HG03432 (cell line): ENCODE measurements around the gene FLAD1.
"Not testable (repeated sequence)": the region's sequence is repeated elsewhere in the genome, so short reads cannot be mapped to it uniquely, and the experiment has no call there.

ENCODE experiments used
- ATAC-seq: cut with Tn5 transposase; IDR thresholded peaks from one replicate; pipeline ENCODE4 v1.9.1; 2021; ENCODE audit warnings: mild to moderate bottlenecking, moderate library complexity; ENCODE audit not compliant: unreplicated experiment

The FLAD1 gene

DNA sequence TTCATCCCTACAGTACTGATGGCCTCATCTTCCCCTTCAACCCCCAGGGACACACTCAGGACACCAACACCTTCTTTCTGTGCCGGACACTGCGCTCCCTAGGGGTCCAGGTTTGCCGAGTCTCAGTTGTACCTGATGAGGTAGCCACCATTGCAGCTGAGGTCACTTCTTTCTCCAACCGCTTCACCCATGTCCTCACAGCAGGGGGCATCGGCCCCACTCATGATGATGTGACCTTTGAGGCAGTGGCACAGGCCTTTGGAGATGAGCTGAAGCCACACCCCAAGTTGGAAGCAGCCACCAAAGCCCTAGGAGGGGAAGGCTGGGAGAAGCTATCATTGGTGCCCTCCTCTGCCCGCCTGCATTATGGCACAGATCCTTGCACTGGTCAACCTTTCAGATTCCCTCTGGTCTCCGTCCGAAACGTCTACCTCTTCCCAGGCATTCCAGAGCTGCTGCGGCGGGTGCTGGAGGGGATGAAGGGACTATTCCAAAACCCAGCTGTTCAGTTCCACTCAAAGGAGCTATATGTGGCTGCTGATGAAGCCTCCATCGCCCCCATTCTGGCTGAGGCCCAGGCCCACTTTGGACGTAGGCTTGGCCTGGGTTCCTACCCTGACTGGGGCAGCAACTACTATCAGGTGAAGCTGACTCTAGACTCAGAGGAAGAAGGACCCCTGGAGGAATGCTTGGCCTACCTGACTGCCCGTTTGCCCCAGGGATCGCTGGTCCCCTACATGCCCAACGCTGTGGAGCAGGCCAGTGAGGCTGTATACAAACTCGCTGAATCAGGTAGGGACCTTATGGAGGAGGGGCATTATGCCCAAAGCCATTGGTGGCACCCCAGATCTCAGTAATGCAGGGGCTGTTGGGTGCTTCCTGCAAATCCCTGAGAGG, 5.2 kb downstream of the FLAD1 start:
- ATAC-seq, result no peak

DNA sequence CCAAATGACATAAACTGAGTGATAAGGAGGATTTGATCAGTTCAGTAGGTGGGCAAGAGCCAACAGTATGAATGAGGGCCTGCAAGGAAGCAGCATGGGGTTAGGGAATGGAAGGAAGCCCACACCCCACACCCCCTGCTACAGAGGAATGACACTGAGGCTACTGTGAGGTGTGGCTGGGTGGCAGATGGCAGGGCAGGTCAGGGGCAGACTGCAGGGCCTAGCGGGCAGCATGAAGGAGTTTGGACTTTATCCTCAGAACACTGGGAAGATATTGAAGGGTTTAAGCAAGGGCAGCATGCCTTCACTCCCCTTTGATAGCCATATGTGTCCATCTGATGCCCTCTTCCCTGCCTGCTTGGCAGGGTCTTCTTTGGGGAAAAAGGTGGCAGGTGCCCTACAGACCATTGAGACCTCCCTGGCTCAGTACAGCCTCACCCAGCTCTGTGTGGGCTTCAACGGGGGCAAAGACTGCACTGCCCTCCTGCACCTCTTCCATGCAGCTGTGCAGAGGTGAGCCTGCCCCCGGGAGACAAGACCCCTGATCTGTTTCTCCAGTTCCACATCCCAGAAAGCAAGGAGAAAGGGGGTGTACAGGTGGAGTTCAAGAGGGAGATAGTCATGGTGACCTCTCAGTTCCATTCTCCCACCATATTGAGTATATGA, 6.2 kb downstream of the FLAD1 start:
- ATAC-seq, result no peak

DNA sequence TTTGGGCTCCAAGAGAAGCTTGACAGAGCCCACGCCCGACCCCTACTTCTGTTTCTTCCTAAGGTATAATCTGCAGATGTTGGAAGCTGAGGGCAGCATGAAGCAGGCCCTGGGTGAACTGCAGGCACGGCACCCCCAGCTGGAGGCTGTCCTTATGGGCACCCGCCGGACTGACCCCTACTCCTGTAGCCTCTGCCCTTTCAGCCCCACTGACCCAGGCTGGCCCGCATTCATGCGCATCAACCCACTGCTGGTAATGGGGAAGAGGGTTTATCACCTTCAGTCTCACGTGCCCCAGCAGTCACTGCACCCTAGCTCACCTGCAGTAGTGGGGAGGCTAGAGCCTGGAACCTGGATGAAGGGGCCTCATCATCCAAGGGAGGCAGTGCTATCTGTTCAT, 7.1 kb downstream of the FLAD1 start:
- ATAC-seq, result no peak

DNA sequence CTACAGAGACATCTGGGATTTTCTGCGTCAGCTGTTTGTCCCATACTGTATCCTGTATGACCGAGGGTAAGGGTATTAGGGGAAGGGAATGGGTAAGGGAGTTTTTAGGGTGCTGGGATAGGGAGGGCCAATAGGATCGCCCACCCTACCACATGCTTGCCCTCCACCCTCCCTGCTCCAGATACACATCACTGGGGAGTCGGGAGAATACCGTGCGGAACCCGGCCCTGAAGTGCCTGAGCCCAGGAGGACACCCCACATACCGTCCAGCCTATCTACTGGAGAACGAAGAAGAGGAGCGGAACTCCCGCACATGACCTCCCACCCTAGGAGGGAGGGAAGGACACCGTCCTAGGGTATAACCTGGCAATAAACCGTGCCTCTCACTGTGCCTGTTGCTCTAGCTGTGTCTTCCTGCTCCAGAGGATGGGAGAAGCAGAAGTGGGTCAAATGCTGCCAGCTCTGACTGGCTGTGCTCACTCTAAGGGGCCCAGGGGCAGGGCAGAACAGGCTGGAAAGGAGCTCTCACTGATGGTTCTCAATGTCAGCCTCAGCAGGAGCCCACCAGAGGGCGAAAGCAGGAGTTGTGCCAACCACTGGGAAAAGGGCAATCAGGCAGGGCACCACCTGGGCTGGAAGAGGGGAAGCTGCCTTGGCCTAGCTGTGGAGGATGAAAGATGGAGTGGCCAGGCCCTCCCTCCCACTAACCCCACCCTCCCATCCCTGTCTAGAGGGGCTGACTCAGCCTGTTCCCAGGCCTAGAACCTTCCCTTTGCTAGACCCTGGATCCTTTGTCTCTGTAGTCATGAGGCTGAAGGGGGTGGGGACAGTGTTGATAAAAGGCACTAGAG, 9.8 kb downstream of the FLAD1 start:
- no peak for ATAC-seq

DNA sequence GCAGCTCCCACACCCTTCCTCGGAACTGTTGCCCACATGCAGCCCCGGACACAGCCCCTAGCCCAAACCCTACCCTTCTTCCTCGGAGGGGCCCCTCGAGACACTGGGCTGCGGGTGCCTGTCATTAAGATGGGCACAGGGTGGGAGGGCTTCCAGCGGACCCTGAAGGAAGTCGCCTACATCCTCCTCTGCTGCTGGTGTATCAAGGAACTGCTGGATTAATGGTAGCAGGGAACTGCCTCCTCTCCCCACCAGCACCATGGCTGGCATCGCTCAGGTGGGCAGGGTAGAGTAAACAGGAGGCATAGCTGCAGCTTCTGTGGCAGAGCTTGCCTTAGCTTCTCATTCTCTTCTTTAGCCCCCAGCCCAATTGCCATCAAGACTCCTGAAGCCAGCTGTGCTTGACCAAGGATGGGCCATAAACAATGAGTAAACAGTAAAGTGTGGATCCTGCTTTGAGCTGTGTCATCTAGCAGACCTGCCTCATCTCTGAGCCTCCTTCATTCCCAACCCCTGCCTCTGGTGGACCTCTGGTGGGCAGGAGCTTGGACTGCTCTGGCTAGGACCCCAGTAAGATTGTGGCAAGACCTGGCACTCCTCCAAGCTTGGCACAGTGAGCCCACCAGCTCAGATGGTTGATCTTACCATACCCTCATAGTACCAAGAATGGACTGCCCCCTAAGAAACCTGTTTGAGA, 10.6 kb downstream of the FLAD1 start, which contains the start of gene LENEP:
Gene LENEP (plus strand): TSS at position 15 of the 697 bp plus-strand sequence. CDS start 22 bp downstream, at position 37.
- ATAC-seq, result no peak

DNA sequence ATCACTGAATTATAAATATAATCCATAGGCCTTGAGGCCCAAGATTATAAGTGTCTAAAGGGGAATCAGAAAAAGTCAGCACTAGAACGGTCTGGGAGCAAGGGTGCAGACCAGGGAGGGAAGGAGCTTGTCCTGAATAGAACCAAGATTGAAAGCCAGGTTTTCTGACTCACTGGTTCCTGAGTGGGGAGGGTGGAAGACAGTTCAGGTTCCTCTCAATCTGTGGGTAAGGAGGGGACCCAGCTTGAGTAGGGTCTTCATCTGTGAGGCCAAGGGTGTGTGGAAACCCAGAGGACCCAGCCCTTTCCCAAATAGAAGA, 11.1 kb downstream of the FLAD1 start:
- no peak for ATAC-seq

DNA sequence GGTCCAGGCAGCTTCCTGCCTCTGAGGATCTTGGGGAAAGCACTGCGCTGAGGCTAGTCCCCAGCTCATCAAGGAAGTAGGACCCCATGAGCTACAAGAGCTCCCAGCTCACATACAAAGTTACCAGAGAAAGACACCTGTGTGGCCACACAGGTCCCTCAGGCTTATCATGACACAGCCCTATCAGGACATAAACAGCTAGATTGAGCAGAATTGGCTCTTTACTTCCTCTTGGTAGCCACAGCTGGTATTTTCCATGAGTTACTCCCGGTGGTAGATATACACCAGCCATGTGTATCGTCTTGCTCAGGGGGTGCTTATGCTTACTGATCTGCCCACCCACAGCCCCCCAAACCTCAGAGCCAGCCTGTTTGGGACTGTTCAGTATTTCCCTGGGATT, 11.4 kb downstream of the FLAD1 start:
- ATAC-seq, result no peak

DNA sequence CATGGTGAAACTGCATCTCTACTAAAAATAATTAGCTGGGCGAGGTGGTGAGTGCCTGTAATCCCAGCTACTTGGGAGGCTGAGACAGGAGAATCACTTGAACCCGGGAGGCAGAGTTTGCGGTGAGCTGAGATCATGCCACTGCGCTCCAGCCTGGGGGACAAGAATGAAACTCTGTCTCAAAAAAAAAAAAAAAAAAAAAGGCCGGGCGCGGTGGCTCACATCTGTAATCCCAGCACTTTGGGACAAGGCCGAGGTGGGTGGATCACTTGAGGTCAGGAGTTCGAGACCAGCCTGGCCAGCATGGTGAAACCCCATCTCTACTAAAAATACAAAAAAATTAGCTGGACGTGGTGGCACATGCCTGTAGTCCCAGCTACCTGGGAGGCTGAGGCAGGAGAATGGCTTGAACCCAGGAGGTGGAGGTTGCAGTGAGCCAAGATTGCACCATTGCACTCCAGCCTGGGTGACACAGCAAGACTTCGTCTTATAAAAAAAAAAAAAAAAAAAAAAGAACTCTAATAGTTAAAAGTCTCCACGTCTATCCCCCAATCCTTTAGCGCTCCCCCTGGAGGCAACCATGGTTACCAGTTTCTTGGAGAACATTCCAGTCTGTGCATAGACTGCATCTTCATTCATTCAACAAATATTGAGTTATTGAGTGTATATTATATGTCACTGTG, 12.3 kb downstream of the FLAD1 start:
- ATAC-seq, result not testable (repeated sequence)

DNA sequence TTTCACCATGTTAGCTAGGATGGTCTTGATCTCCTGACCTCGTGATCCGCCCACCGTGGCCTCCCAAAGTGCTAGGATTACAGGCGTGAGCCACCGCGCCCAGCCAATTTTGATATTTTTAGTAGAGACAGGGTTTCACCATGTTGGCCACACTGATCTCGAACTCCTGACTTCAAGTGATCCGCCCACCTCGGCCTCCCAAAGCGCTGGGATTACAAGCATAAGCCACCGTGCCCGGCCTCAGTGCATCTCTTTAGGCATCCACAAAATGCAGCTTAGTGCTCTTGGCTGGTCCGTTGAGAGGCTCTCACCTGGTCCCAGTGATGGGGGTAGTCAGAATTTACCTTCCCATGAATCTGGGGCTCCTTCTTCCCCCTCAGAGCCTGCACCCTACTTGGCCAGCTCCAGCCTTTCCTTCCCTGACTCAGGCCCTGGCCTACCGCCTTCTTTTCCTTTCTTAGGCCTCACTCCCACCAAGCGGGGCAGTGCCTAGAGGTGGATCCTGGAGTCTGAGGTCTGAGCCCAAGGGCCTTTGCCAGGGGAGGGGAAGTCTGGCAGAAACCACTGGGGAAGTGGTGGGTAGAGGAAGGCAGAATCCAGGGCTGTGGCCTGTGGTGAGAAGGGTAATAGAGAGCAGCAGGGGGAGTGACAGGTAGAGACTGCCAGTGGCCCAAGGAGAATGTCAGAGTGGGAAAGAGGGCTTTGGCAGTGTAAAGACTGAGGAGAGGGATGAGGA, 14.0 kb downstream of the FLAD1 start:
- ATAC-seq, result no peak

DNA sequence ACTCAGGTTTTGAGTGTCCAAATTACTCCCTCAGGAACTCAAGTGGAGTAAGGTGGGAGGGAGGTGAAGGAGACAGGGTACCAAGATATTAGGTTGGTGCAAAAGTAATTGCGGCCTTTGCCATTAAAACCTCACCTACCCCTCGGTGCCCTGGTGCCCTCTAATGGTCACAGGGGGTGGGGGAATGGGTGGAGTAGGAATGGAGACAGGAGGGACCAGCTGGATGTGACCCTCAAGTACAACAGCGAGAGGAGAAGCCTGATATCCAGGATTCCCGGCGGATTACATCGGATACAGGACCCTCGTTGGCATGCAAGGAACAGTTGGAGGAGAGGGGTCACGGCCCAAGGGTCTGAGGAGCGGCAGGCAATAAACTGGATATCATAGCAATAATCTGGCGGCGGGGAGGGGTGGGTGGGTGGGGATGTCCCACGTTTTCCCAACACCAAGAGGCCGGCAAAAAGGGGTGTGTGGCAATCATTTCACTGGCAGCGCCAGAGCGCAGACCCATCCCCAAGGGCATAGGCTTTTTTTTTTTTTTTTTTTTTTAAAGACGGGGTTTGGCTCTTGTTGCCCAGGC, 15.1 kb downstream of the FLAD1 start:
- no peak for ATAC-seq

DNA sequence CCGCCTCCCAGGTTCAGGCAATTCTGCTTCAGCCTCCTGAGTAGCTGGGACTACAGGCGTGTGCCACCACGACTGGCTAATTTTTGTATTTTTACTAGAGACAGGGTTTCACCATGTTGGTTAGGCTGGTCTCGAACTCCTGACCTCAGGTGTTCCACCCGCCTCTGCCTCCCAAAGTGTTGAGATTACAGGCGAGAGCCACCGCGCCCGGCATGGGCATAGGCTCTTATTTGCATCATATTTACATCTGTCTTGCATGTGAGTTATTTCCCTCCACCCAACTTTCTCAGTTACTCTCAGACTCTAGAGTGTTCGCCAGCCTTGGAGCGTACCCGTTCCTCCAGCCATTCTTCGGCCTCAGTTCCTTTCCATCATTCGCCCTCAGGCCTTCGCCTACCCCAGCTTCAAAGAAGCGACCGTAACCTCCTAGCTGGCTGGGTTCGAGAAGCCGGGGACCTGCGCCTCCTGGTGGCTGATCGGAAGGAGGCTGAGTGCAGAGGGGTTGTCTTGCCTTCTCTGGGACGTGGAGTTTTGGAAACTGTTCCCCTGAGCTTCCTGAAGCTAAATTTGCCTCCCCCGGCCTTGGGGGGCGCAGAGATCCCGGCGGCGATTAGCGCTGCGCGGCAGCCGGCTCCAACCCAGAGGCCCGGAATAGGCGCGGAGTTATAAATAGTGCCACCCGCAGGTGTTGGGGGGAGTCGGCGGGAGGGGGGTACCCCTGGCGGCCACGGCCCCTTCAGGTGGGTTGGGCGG, 15.8 kb downstream of the FLAD1 start:
- peak; percentile 14 for ATAC-seq

DNA sequence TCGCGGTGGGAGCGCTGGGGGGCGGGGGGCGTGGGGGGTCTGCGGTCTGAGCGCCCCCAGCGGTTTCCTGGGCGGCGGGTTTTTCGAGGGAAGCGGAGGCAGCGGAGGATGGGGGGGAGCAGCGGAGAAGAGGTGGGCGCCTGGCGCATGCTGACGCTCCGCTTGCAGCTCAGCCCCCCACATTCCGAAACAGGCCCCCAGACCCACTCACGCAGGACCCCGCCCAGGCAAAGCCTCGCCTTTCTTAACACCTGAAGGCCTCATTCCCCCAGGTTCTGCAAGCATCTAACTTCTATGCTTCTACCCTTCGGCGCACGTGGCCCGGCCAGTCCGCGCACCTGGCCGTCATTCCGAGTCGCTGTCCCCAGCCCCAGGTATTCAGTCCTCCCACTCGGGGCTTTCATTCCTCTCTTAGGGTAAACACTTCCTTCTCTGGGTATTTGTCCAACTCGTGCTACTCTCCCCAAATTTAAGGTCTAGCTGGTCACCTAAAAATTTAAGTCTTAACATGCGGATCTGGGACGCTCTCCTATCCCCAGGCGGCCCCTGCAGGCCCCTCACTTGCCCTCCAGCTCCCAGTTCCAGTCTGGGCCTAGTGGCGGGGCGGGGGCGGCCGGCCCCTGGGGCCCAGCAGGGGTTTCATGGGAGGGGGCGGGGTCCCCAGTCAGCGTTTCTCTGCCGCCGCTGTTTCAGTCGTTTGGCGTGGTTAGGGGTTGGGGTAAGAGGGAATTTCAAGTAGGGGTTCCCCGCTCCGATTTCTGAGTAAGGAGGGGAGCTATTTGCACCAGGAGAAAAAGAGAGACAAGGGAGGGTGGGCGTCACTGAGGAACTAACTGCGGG, 16.6 kb downstream of the FLAD1 start:
- ATAC-seq, result no peak

DNA sequence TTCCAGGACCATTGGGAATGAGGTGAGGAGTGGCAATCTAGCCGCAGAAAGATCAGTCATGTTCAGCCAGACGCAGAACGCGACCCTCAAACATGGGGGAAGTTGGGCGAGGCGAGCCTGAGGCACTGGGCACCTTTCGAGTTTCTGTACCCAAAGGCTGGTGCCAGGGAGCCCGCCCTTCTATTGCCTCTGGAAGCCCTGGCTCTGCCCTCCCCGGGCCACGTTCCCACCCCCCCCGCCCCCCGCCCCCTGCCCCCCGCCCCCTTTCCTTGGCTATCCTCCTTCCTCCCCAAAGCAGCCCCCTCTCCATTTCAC, 17.2 kb downstream of the FLAD1 start:
- no peak for ATAC-seq

DNA sequence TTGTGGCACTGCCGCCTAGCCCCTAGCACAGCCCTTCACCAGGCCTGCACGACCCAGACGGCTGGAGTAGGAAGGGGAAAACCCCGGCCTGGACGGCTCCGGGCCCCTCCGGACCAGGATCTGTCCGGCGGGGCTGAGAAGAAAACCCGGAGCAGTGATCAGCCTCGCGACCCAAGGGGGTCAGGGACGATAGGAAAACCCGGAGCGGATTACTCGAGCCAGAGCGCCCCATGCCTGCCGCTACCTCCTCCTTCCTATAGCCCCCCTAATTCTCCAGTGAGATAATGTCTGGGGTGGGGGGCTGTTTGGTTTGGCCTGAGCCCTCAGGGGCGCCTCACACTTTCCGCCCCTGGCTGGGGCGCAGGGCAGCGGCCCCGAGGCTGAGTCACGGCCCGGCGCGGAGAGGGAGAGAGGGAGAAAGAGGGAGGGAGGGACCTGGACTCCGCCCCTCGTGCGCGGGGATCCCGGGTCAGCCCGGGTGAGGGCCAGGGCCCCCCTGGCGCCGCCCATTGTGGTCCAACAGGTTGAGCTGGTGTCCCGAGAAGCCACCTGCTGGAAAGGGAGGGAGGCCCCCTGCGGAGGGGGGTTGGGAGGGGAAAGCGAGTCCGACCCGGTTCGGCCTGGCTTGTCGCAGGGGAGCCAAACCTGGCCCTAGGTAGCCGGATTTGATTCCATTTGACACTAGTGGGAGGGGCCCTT, 17.7 kb downstream of the FLAD1 start:
- peak; percentile 47 for ATAC-seq

DNA sequence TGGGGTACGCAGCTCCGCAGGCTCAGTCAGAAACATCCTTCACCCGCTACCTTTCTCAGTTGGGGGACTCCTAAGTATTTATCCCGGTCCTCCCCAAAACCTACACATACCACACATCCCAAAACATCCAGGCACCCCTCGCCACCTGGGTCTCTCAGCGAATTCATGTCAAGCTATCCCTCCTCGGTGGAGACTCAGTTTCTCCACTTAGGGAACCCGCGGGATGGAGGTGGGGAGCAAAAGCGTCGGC, 18.2 kb downstream of the FLAD1 start:
- peak; percentile 15 for ATAC-seq

DNA sequence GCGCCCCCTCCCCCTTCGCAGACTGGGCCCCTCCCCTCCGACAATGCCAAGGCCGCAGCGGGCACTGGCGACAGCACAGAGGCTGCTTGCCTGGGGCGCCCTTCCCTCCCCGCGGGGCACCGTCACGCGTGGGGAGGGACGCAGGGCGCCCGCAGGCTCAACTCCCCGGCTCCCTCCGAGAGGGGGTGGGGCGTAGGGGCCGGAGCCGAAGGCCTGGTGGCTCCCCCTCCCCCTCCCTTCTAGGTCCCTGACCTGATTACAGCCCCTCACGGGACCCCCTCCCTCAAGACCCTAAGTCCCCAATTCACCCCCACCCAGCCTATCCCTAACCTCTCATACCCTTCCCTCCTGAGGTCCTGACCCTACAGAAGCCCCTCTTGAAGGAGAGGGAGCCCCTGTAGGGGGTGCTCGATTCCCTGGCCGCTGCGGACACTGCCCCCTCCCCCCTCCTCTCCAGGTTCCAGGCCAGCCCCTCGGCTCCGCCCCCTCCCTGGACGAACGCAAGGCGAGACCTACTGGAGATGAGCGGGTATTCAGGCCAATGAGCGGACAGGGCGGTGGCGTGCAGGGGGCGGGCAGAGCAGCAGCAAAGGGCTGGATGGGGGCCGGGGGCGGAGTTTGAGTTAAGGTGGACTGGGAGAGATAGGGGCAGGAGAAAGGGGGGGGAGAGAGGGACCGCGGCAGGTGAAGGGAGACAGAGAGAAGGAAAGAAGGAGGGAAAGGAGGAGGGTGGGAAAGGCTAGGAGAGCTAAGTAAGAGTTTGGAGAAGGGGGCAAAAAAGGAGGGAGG, 18.7 kb downstream of the FLAD1 start:
- peak; percentile 57 for ATAC-seq
